Naive B cell (primary cell): ENCODE results near the gene XAB2. TPM values are rescaled to one million over a fixed set of nuclear protein-coding genes. Genes with fewer than 3 reads are reported as not detected.

Source experiments
- ATAC-seq, 2 donors: fragments of 150-1000 bp; cut with Tn5 transposase; 2 replicates each; pipeline ENCODE4 v1.10.0; 2021; ENCODE audit warnings: low read depth in 2 of 2, mild to moderate bottlenecking in 2 of 2, moderate library complexity in 2 of 2
- DNase-seq: peaks from one replicate; pipeline ENCODE4 v3.0.0; 2022
- H3K27ac Mint-ChIP-seq, 6 donors: one replicate each; pipeline ENCODE4 v1.8.0; 2020 to 2022; ENCODE audit warnings: mild to moderate bottlenecking in 6 of 6, mixed read lengths in 6 of 6, moderate library complexity in 5 of 6, inconsistent platforms in 2 of 6
- H3K27me3 Mint-ChIP-seq, 3 donors: one replicate each; pipeline ENCODE4 v1.8.0; 2021 to 2022; ENCODE audit warnings: mixed read lengths in 3 of 3, mild to moderate bottlenecking in 1 of 3
- H3K36me3 Mint-ChIP-seq, 2 donors: one replicate each; pipeline ENCODE4 v1.8.0; 2020 to 2022; ENCODE audit warnings: mixed read lengths in 2 of 2, inconsistent platforms in 1 of 2, mild to moderate bottlenecking in 1 of 2
- H3K4me1 Mint-ChIP-seq, 3 donors: one replicate each; pipeline ENCODE4 v1.8.0; 2020 to 2022; ENCODE audit warnings: mixed read lengths in 3 of 3, inconsistent platforms in 1 of 3, mild to moderate bottlenecking in 1 of 3, moderate library complexity in 1 of 3
- H3K4me3 Mint-ChIP-seq, 8 donors: one replicate each; pipeline ENCODE4 v1.8.0; 2020 to 2022; ENCODE audit warnings: mild to moderate bottlenecking in 8 of 8, mixed read lengths in 8 of 8, moderate library complexity in 8 of 8, inconsistent platforms in 2 of 8
- H3K9me3 Mint-ChIP-seq, 7 donors: one replicate each; pipeline ENCODE4 v1.8.0; 2020 to 2022; ENCODE audit warnings: mixed read lengths in 7 of 7, mild to moderate bottlenecking in 5 of 7, inconsistent platforms in 2 of 7, moderate library complexity in 1 of 7
- polyA plus RNA-seq, 6 donors: library from polyadenylated mRNA; unstranded; fragments of 300-500 nt; fragmentation: Illumina TruSeq; gene quantifications; one replicate each; pipeline ENCODE4 v1.2.3, GENCODE V29; 2021; ENCODE audit warnings: low read depth in 6 of 6

Gene XAB2
- polyA plus RNA-seq, 6 donors from 2014 or later: 3.2 to 21.7 (median 8.9) TPM

GRCh38 chr19:7636691-7637373 is 7.5 kb upstream of the XAB2 start, which contains the start of gene STXBP2:
TSS of gene STXBP2 (plus strand) at chr19:7637110. CDS start at chr19:7637150, 40 bp downstream.
- Mint-ChIP-seq H3K27ac (peak within 1 kb of the TSS; percentile 87 to 98 (median 94)), H3K4me3 (peak within 1 kb of the TSS; percentile 82 to 94 (median 88)), H3K9me3 (peaks cover 0 to 1% (median 0%) of the 10 kb centered on the region in 7 donors), H3K36me3 (peaks cover 0 to 9% of the 10 kb centered on the region in 2 donors), H3K4me1 (peaks cover 38 to 70% (median 44%) of the 10 kb centered on the region in 3 donors), H3K27me3 (no peaks in the 10 kb centered on the region)
- ATAC-seq (peak; percentile 94 to 96), DNase-seq (peak; percentile 89)

- H3K4me3 Mint-ChIP-seq: peak overlapping the region; percentile 82 to 94 (median 88)
These were observed 7.0 kb upstream of the XAB2 start for GRCh38 chr19:7636317-7636690.

GRCh38 chr19:7635670-7636069 is 6.3 kb upstream of the XAB2 start:
- Mint-ChIP-seq H3K4me1 (peaks cover 43 to 77% (median 48%) of the 10 kb centered on the region in 3 donors), H3K9me3 (peaks cover 0 to 1% (median 0%) of the 10 kb centered on the region in 7 donors), H3K27me3 (no peaks in the 10 kb centered on the region), H3K27ac (peak overlapping the region in 4 of 6 donors; percentile 38 to 95 (median 92)), H3K36me3 (peaks cover 0 to 9% of the 10 kb centered on the region in 2 donors), H3K4me3 (peak overlapping the region; percentile 69 to 91 (median 86))
- DNase-seq: no peak
- no peak for ATAC-seq

More at GRCh38 chr19:7636317-7636690, 7.0 kb upstream of the XAB2 start:
- ATAC-seq (no peak), DNase-seq (no peak)
- H3K4me1 Mint-ChIP-seq: peaks cover 41 to 76% (median 44%) of the 10 kb centered on the region in 3 donors
- peaks cover 0 to 9% of the 10 kb centered on the region in 2 donors for H3K36me3 Mint-ChIP-seq
- H3K27ac Mint-ChIP-seq: peak overlapping the region in 5 of 6 donors; percentile 90 to 98 (median 95)
- H3K9me3 Mint-ChIP-seq: peaks cover 0 to 1% (median 0%) of the 10 kb centered on the region in 7 donors
- H3K27me3 Mint-ChIP-seq: no peaks in the 10 kb centered on the region

GRCh38 chr19:7633698-7634097 is 4.4 kb upstream of the XAB2 start, which contains the start of gene PCP2:
TSS of gene PCP2 (minus strand) at chr19:7633719. CDS start at chr19:7633457, 262 bp downstream.
- Mint-ChIP-seq H3K27ac (peak within 1 kb of the TSS in 3 of 6 donors; percentile 69 to 82 (median 69)), H3K4me3 (peak within 1 kb of the TSS in 5 of 8 donors; percentile 8 to 86 (median 61))

GRCh38 chr19:7632340-7633203 is 3.2 kb upstream of the XAB2 start:
- H3K4me3 Mint-ChIP-seq: peak overlapping the region in 4 of 8 donors; percentile 8 to 62 (median 58)

More at GRCh38 chr19:7633698-7634097, 4.4 kb upstream of the XAB2 start, which contains the start of gene PCP2:
- DNase-seq: no peak
- H3K27me3 Mint-ChIP-seq: no peaks in the 10 kb centered on the region
- ATAC-seq: no peak
- peaks cover 47 to 78% (median 50%) of the 10 kb centered on the region in 3 donors for H3K4me1 Mint-ChIP-seq
- H3K9me3 Mint-ChIP-seq: no peaks in the 10 kb centered on the region
- peaks cover 0 to 11% of the 10 kb centered on the region in 2 donors for H3K36me3 Mint-ChIP-seq

GRCh38 chr19:7631577-7631976 is 2.2 kb upstream of the XAB2 start:
- H3K36me3 Mint-ChIP-seq: peaks cover 0 to 11% of the 10 kb centered on the region in 2 donors

More at GRCh38 chr19:7632340-7633203, 3.2 kb upstream of the XAB2 start:
- H3K27me3 Mint-ChIP-seq: no peaks in the 10 kb centered on the region
- H3K36me3 Mint-ChIP-seq: peaks cover 0 to 11% of the 10 kb centered on the region in 2 donors
- peaks cover 53 to 77% (median 56%) of the 10 kb centered on the region in 3 donors for H3K4me1 Mint-ChIP-seq
- peak overlapping the region in 2 of 6 donors; percentile 73 to 99 for H3K27ac Mint-ChIP-seq
- no peak for ATAC-seq
- no peak for DNase-seq
- H3K9me3 Mint-ChIP-seq: no peaks in the 10 kb centered on the region

GRCh38 chr19:7628589-7629311 is 595 bp downstream of the XAB2 start:
- peak overlapping the region; percentile 98 to 99 (median 99) for H3K27ac Mint-ChIP-seq
- H3K27me3 Mint-ChIP-seq: no peaks in the 10 kb centered on the region
- DNase-seq (no peak), ATAC-seq (no peak)
- peaks cover 42 to 55% (median 45%) of the 10 kb centered on the region in 3 donors for H3K4me1 Mint-ChIP-seq
- H3K9me3 Mint-ChIP-seq: no peaks in the 10 kb centered on the region
- H3K36me3 Mint-ChIP-seq: peaks cover 0 to 11% of the 10 kb centered on the region in 2 donors
- H3K4me3 Mint-ChIP-seq: peak overlapping the region; percentile 93 to 100 (median 98)

More at GRCh38 chr19:7631577-7631976, 2.2 kb upstream of the XAB2 start:
- H3K4me1 Mint-ChIP-seq: peaks cover 56 to 77% (median 56%) of the 10 kb centered on the region in 3 donors
- H3K27ac Mint-ChIP-seq: peak overlapping the region in 3 of 6 donors; percentile 38 to 99 (median 42)
- no peaks in the 10 kb centered on the region for H3K9me3 Mint-ChIP-seq
- no peaks in the 10 kb centered on the region for H3K27me3 Mint-ChIP-seq
- no peak for ATAC-seq
- DNase-seq: no peak
- H3K4me3 Mint-ChIP-seq: peak overlapping the region in 6 of 8 donors; percentile 24 to 70 (median 48)

GRCh38 chr19:7627166-7627565 is 2.2 kb downstream of the XAB2 start:
- H3K27ac Mint-ChIP-seq: no peak overlapping the region
- H3K36me3 Mint-ChIP-seq: peaks cover 6 to 18% of the 10 kb centered on the region in 2 donors
- peak overlapping the region in 3 of 8 donors; percentile 26 to 94 (median 75) for H3K4me3 Mint-ChIP-seq
- H3K9me3 Mint-ChIP-seq: no peaks in the 10 kb centered on the region
- H3K4me1 Mint-ChIP-seq: peaks cover 40 to 50% (median 42%) of the 10 kb centered on the region in 3 donors
- ATAC-seq: no peak
- no peaks in the 10 kb centered on the region for H3K27me3 Mint-ChIP-seq
- DNase-seq: no peak

- H3K36me3 Mint-ChIP-seq: peaks cover 11 to 18% of the 10 kb centered on the region in 2 donors
- H3K27ac Mint-ChIP-seq: no peak overlapping the region
- no peaks in the 10 kb centered on the region for H3K27me3 Mint-ChIP-seq
- H3K9me3 Mint-ChIP-seq: no peaks in the 10 kb centered on the region
- no peak for ATAC-seq
- H3K4me3 Mint-ChIP-seq: peak overlapping the region in 1 of 8 donors; percentile 9
- DNase-seq: no peak
- peaks cover 37 to 42% (median 38%) of the 10 kb centered on the region in 3 donors for H3K4me1 Mint-ChIP-seq
These were observed 3.5 kb downstream of the XAB2 start for GRCh38 chr19:7625763-7626372.

GRCh38 chr19:7624810-7625209 is 4.5 kb downstream of the XAB2 start:
- Mint-ChIP-seq H3K4me3 (peak overlapping the region in 1 of 8 donors; percentile 24), H3K27me3 (no peaks in the 10 kb centered on the region), H3K9me3 (no peaks in the 10 kb centered on the region), H3K27ac (no peak overlapping the region), H3K4me1 (peaks cover 26 to 32% (median 27%) of the 10 kb centered on the region in 3 donors), H3K36me3 (peaks cover 11 to 16% of the 10 kb centered on the region in 2 donors)
- DNase-seq: no peak
- no peak for ATAC-seq

- no peak for ATAC-seq
- no peaks in the 10 kb centered on the region for H3K9me3 Mint-ChIP-seq
- no peak for DNase-seq
- H3K4me3 Mint-ChIP-seq: peak overlapping the region in 1 of 8 donors; percentile 24
- H3K27ac Mint-ChIP-seq: no peak overlapping the region
- H3K27me3 Mint-ChIP-seq: no peaks in the 10 kb centered on the region
- peaks cover 18 to 23% (median 19%) of the 10 kb centered on the region in 3 donors for H3K4me1 Mint-ChIP-seq
- peaks cover 9 to 11% of the 10 kb centered on the region in 2 donors for H3K36me3 Mint-ChIP-seq
These were observed 5.4 kb downstream of the XAB2 start for GRCh38 chr19:7623725-7624603.
